Right atrium auricular region (tissue), 2 donors: ENCODE results near the gene PC. TPM values are rescaled to one million over a fixed set of nuclear protein-coding genes. Genes with fewer than 3 reads are reported as not detected.

ENCODE experiments used
- DNase-seq: peaks from one replicate; pipeline ENCODE4 v3.0.0-alpha.2; 2019; ENCODE audit warnings: low spot score
- H3K27ac ChIP-seq, 2 donors: fragments of 200-600 bp; sonication (generic); 1 replicate in 1 of 2; 2 replicates in 1 of 2; pipeline ENCODE4 v1.5.1; 2016 to 2019
- H3K27me3 ChIP-seq, 2 donors: fragments of 200-600 bp; sonication (generic); one replicate each; pipeline versions ENCODE4 v1.5.1 to v1.6.0; 2017 to 2019
- H3K36me3 ChIP-seq: fragments of 200-600 bp; sonication (generic); one replicate; pipeline ENCODE4 v1.5.1; 2016
- H3K4me1 ChIP-seq, 2 donors: fragments of 200-600 bp; sonication (generic); one replicate each; pipeline versions ENCODE4 v1.5.1 to v1.6.0; 2017 to 2019
- H3K4me3 ChIP-seq, 2 donors: fragments of 200-600 bp; sonication (generic); 1 replicate in 1 of 2; 2 replicates in 1 of 2; pipeline ENCODE4 v1.5.1; 2017 to 2019; ENCODE audit warnings: mild to moderate bottlenecking in 1 of 2, moderate library complexity in 1 of 2
- H3K9me3 ChIP-seq, 2 donors: fragments of 200-600 bp; sonication (generic); one replicate each; pipeline ENCODE4 v1.5.1; 2019
- total RNA-seq, 2 donors: library from RNA; depleted of rRNA; stranded (reverse); fragments of >200 nt; gene quantifications; one replicate each; pipeline ENCODE4 v1.1.0, GENCODE V29; 2016
- TF ChIP-seq, protein P1 (sequence below), 2 donors: fragments of 200-600 bp; sonication (generic); IDR thresholded peaks; one replicate each; pipeline ENCODE4 v1.5.1; 2019; ENCODE audit warnings: antibody characterized with exemption in 2 of 2

The PC gene
- total RNA-seq, 2 donors from 2014 or later: 8.6 to 9.3 TPM

GRCh38 chr11:66855574-66856495 is 102.3 kb downstream of the PC start:
- H3K4me1 ChIP-seq: peaks cover 0 to 8% of the 10 kb centered on the region in 2 donors
- peak overlapping the region; percentile 70 to 72 for H3K4me3 ChIP-seq
- peak overlapping the region; percentile 91 for H3K27ac ChIP-seq
- H3K27me3 ChIP-seq: no peaks in the 10 kb centered on the region
- DNase-seq: peak; percentile 92
- no peaks in the 10 kb centered on the region for H3K36me3 ChIP-seq
- no peaks in the 10 kb centered on the region for H3K9me3 ChIP-seq
- TF ChIP-seq, protein P1, sequence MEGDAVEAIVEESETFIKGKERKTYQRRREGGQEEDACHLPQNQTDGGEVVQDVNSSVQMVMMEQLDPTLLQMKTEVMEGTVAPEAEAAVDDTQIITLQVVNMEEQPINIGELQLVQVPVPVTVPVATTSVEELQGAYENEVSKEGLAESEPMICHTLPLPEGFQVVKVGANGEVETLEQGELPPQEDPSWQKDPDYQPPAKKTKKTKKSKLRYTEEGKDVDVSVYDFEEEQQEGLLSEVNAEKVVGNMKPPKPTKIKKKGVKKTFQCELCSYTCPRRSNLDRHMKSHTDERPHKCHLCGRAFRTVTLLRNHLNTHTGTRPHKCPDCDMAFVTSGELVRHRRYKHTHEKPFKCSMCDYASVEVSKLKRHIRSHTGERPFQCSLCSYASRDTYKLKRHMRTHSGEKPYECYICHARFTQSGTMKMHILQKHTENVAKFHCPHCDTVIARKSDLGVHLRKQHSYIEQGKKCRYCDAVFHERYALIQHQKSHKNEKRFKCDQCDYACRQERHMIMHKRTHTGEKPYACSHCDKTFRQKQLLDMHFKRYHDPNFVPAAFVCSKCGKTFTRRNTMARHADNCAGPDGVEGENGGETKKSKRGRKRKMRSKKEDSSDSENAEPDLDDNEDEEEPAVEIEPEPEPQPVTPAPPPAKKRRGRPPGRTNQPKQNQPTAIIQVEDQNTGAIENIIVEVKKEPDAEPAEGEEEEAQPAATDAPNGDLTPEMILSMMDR (IDR thresholded peaks at IDR 0.05): no peak

GRCh38 chr11:66854729-66855211 is 103.4 kb downstream of the PC start:
- TF ChIP-seq, protein P1 (IDR thresholded peaks at IDR 0.05): no peak
- no peak overlapping the region for H3K27ac ChIP-seq
- DNase-seq: no peak

DNA sequence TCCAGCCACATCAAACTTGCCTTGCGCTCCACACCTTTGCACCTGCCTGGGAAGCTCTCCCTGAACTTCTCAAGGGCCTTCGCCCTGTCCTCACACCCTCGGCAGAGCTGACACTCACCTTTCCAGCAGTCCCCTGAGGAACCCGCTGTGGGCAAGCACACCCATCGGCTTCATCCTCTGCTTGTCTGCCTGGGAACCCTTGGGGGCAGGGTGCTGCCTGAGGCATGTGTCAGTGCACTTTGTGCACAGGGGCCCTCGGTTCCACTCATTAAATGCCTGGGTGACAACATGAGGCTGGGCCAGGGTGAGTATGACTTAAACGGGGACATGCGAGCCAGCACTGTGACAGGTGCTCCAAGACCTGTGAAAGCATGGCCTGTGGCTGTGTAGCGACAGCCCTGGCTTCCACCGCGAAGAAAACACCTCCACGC is 103.9 kb downstream of the PC start:
- Histone ChIP-seq H3K27me3 (no peaks in the 10 kb centered on the region), H3K27ac (no peak overlapping the region), H3K36me3 (no peaks in the 10 kb centered on the region), H3K4me3 (no peak overlapping the region), H3K9me3 (no peaks in the 10 kb centered on the region), H3K4me1 (peaks cover 0 to 8% of the 10 kb centered on the region in 2 donors)
- DNase-seq: no peak
- TF ChIP-seq, protein P1 (IDR thresholded peaks at IDR 0.05): no peak

More at GRCh38 chr11:66854729-66855211, 103.4 kb downstream of the PC start:
- no peaks in the 10 kb centered on the region for H3K9me3 ChIP-seq
- no peak overlapping the region for H3K4me3 ChIP-seq
- peaks cover 0 to 8% of the 10 kb centered on the region in 2 donors for H3K4me1 ChIP-seq
- H3K27me3 ChIP-seq: no peaks in the 10 kb centered on the region
- H3K36me3 ChIP-seq: no peaks in the 10 kb centered on the region

GRCh38 chr11:66853242-66854229 is 104.6 kb downstream of the PC start:
- Histone ChIP-seq H3K4me3 (no peak overlapping the region), H3K4me1 (peaks cover 0 to 8% of the 10 kb centered on the region in 2 donors), H3K36me3 (no peaks in the 10 kb centered on the region), H3K27me3 (no peaks in the 10 kb centered on the region), H3K9me3 (no peaks in the 10 kb centered on the region), H3K27ac (no peak overlapping the region)
- TF ChIP-seq, protein P1 (IDR thresholded peaks at IDR 0.05): no peak
- DNase-seq: no peak

- TF ChIP-seq, protein P1 (IDR thresholded peaks at IDR 0.05): no peak
- Histone ChIP-seq H3K4me3 (no peak overlapping the region), H3K27ac (no peak overlapping the region), H3K4me1 (peaks cover 0 to 8% of the 10 kb centered on the region in 2 donors), H3K27me3 (no peaks in the 10 kb centered on the region), H3K36me3 (peaks cover 3% of the 10 kb centered on the region), H3K9me3 (no peaks in the 10 kb centered on the region)
- no peak for DNase-seq
These were observed 105.5 kb downstream of the PC start for GRCh38 chr11:66852466-66853241.
